ENCODE results near the gene NME9. TPM values are rescaled to one million over a fixed set of nuclear protein-coding genes. Genes with fewer than 3 reads are reported as not detected.

NME9 gene
- total RNA-seq, 1 experiment from 2014 or later: not detected

GRCh38 chr3:138370321-138370720 is 40.7 kb upstream of the NME9 start:
- H3K4me2 ChIP-seq (ENCODE audit: insufficient read depth, insufficient read length, low read length): no peak overlapping the region
- H2BK15ac ChIP-seq (ENCODE audit: low read depth, low read length): no peak overlapping the region
- H2BK120ac ChIP-seq (ENCODE audit: low read depth, low read length, poor library complexity, severe bottlenecking): no peak overlapping the region
- Mint-ChIP-seq H3K27ac (no peak overlapping the region), H3K4me3 (no peak overlapping the region), H3K4me1 (peaks cover 12 to 13% of the 10 kb centered on the region in 2 experiments), H3K9me3 (peaks cover 0 to 3% of the 10 kb centered on the region in 2 experiments; a peak in 1 of 5 replicates), H3K36me3 (ENCODE audit: insufficient read depth in 1 of 3, low read depth in 3 of 3) (peaks cover 3 to 18% (median 7%) of the 10 kb centered on the region in 3 experiments; a peak in 5 of 7 replicates), H3K27me3 (ENCODE audit: low read depth) (no peaks in the 10 kb centered on the region)
- H2BK5ac ChIP-seq (ENCODE audit: insufficient read length, low read length): no peak overlapping the region
- H3K18ac ChIP-seq (ENCODE audit: insufficient read length, low read depth, low read length): no peak overlapping the region
- no peaks in the 10 kb centered on the region for H3K79me1 ChIP-seq (ENCODE audit: insufficient read depth, low read depth, low read length, poor library complexity, severe bottlenecking)
- no peaks in the 10 kb centered on the region for H3K23me2 ChIP-seq (ENCODE audit: insufficient read length, low read depth, low read length, poor library complexity, severe bottlenecking)
- no peak overlapping the region for H3T11ph ChIP-seq (ENCODE audit: low read length)
- H3K4me1 ChIP-seq (ENCODE audit: insufficient read depth, low read length): no peaks in the 10 kb centered on the region
- no peak overlapping the region for H2BK20ac ChIP-seq (ENCODE audit: low read depth, low read length, poor library complexity, severe bottlenecking)
- no peak overlapping the region for H2AFZ ChIP-seq (ENCODE audit: low read length)
- H3K79me2 ChIP-seq (ENCODE audit: insufficient read depth, low read length): no peaks in the 10 kb centered on the region
- H3K4ac ChIP-seq (ENCODE audit: low read depth, low read length): no peak overlapping the region
- H3K9me3 ChIP-seq (ENCODE audit: control insufficient read depth, low read depth, low read length): no peaks in the 10 kb centered on the region
- no peak overlapping the region for H3K9ac ChIP-seq (ENCODE audit: extremely low read depth, insufficient read length, low read length)
- H4K20me1 ChIP-seq (ENCODE audit: control insufficient read depth, insufficient read depth, insufficient read length): no peaks in the 10 kb centered on the region
- H4K5ac ChIP-seq (ENCODE audit: insufficient read length, low read depth, low read length): no peak overlapping the region
- H3K27me3 ChIP-seq (ENCODE audit: insufficient read depth, low read length): no peaks in the 10 kb centered on the region
- no peak overlapping the region for H4K8ac ChIP-seq (replicated peaks; ENCODE audit: insufficient read length, low read depth, low read length)
- TF ChIP-seq CTCF (conservative IDR thresholded peaks at IDR 0.05): no peak
- WGBS (ENCODE audit: extremely low coverage, insufficient read length, low lambda C conversion rate): no CpG with 5 or more reads among the region's 8 CpGs
- DNase-seq: no peak
- H2BK12ac ChIP-seq (ENCODE audit: insufficient read length, low read depth, low read length): no peak overlapping the region
- H3K14ac ChIP-seq (ENCODE audit: insufficient read depth, low read length): no peak overlapping the region
- H4K91ac ChIP-seq (ENCODE audit: insufficient read length, low read depth, low read length): no peak overlapping the region
- no peak overlapping the region for H3K27ac ChIP-seq (ENCODE audit: insufficient read length, low read depth, low read length)
- no peak overlapping the region for H3K56ac ChIP-seq (ENCODE audit: insufficient read length, low read depth, low read length)
- no peak overlapping the region for H3K23ac ChIP-seq (ENCODE audit: insufficient read length, low read depth, low read length)
- H2AK5ac ChIP-seq (ENCODE audit: insufficient read length, low read length): no peak overlapping the region
